ENCODE results near the gene GNG13.

The GNG13 gene

GRCh38 chr16:766008-766819, 34.3 kb downstream of the GNG13 start:
- Histone ChIP-seq H3K27me3 (ENCODE audit: insufficient read depth, low read depth) (peaks cover 69% of the 10 kb centered on the region), H2AFZ (ENCODE audit: low read depth) (no peak overlapping the region), H3K4me3 (IDR thresholded peaks at IDR 0.05; ENCODE audit: insufficient read depth, low read depth, low read length) (no peak overlapping the region), H3K4me1 (ENCODE audit: low read depth, poor library complexity, severe bottlenecking) (no peaks in the 10 kb centered on the region), H3K4me2 (no peak overlapping the region), H3K79me2 (ENCODE audit: insufficient read depth, low read depth) (no peaks in the 10 kb centered on the region), H3K27ac (no peak overlapping the region), H4K20me1 (ENCODE audit: insufficient read depth) (no peaks in the 10 kb centered on the region), H3K9ac (no peak overlapping the region), H3K36me3 (ENCODE audit: insufficient read depth) (no peaks in the 10 kb centered on the region)
- TF ChIP-seq, protein P1, sequence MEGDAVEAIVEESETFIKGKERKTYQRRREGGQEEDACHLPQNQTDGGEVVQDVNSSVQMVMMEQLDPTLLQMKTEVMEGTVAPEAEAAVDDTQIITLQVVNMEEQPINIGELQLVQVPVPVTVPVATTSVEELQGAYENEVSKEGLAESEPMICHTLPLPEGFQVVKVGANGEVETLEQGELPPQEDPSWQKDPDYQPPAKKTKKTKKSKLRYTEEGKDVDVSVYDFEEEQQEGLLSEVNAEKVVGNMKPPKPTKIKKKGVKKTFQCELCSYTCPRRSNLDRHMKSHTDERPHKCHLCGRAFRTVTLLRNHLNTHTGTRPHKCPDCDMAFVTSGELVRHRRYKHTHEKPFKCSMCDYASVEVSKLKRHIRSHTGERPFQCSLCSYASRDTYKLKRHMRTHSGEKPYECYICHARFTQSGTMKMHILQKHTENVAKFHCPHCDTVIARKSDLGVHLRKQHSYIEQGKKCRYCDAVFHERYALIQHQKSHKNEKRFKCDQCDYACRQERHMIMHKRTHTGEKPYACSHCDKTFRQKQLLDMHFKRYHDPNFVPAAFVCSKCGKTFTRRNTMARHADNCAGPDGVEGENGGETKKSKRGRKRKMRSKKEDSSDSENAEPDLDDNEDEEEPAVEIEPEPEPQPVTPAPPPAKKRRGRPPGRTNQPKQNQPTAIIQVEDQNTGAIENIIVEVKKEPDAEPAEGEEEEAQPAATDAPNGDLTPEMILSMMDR (conservative IDR thresholded peaks at IDR 0.05; ENCODE audit: low read depth, low read length), result no peak

DNA sequence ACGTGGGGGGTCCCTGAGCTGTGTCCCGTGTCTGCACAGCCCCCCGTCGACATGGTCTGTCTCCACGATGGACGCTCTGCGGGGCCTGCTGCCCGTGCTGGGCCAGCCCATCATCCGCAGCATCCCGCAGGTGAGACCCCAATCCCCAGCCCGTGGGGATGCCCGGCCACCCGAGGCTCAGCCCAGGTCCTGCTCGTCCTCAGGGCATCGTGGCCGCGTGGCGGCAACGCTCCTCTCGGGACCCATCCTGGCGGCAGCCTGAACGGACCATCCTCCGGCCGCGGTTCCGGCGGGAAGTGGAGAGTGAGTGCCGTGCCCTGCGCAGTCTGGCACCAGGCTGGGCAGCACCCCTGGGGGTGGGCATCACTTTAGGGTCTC, 35.1 kb downstream of the GNG13 start:
- Histone ChIP-seq H4K20me1 (ENCODE audit: insufficient read depth) (no peaks in the 10 kb centered on the region), H2AFZ (ENCODE audit: low read depth) (no peak overlapping the region), H3K36me3 (ENCODE audit: insufficient read depth) (no peaks in the 10 kb centered on the region), H3K79me2 (ENCODE audit: insufficient read depth, low read depth) (no peaks in the 10 kb centered on the region), H3K4me2 (no peak overlapping the region), H3K27me3 (ENCODE audit: insufficient read depth, low read depth) (peaks cover 71% of the 10 kb centered on the region), H3K9ac (no peak overlapping the region), H3K4me1 (ENCODE audit: low read depth, poor library complexity, severe bottlenecking) (no peaks in the 10 kb centered on the region), H3K27ac (no peak overlapping the region), H3K4me3 (IDR thresholded peaks at IDR 0.05; ENCODE audit: insufficient read depth, low read depth, low read length) (no peak overlapping the region)
- TF ChIP-seq, protein P1 (conservative IDR thresholded peaks at IDR 0.05; ENCODE audit: low read depth, low read length), result no peak

- Histone ChIP-seq H3K36me3 (ENCODE audit: insufficient read depth) (no peaks in the 10 kb centered on the region), H4K20me1 (ENCODE audit: insufficient read depth) (no peaks in the 10 kb centered on the region), H3K79me2 (ENCODE audit: insufficient read depth, low read depth) (no peaks in the 10 kb centered on the region), H3K4me2 (no peak overlapping the region), H3K27me3 (ENCODE audit: insufficient read depth, low read depth) (peaks cover 73% of the 10 kb centered on the region), H3K4me1 (ENCODE audit: low read depth, poor library complexity, severe bottlenecking) (no peaks in the 10 kb centered on the region), H2AFZ (ENCODE audit: low read depth) (no peak overlapping the region), H3K27ac (no peak overlapping the region), H3K9ac (no peak overlapping the region), H3K4me3 (IDR thresholded peaks at IDR 0.05; ENCODE audit: insufficient read depth, low read depth, low read length) (no peak overlapping the region)
- TF ChIP-seq, protein P1 (conservative IDR thresholded peaks at IDR 0.05; ENCODE audit: low read depth, low read length), result no peak
These were observed 35.6 kb downstream of the GNG13 start for GRCh38 chr16:764848-765487.

DNA sequence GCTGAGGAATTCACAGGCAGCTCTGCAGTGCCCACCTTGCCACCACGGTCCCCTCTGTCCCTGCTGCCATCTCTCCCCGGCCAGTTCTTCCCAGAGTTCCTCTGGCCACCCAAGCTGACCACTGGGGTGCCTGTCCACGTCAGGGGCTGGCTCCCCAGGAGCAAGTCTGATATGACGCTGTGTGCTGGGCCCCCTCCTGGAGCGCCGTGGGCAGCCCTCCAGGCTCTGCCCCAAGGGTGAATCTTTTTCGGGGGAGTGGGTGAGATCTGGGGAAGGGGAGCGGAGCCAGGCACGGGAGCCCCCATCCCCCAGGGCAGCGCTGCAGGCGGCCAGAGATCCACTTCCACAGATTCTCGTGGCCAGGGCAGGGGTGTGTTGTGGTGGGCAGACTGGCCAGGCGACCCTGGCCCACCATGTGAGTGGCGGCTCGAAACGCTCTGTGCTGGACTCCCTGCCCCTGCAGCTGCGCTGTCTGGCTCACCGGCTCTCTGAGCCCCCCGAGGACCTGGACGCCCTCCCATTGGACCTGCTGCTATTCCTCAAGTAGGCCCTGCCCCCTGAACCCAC, 36.3 kb downstream of the GNG13 start:
- H3K27me3 ChIP-seq (ENCODE audit: insufficient read depth, low read depth), result peaks cover 75% of the 10 kb centered on the region
- no peaks in the 10 kb centered on the region for H3K36me3 ChIP-seq (ENCODE audit: insufficient read depth)
- no peak overlapping the region for H2AFZ ChIP-seq (ENCODE audit: low read depth)
- no peak overlapping the region for H3K4me3 ChIP-seq (IDR thresholded peaks at IDR 0.05; ENCODE audit: insufficient read depth, low read depth, low read length)
- H4K20me1 ChIP-seq (ENCODE audit: insufficient read depth), result no peaks in the 10 kb centered on the region
- TF ChIP-seq, protein P1 (conservative IDR thresholded peaks at IDR 0.05; ENCODE audit: low read depth, low read length), result no peak
- no peak overlapping the region for H3K9ac ChIP-seq
- H3K4me2 ChIP-seq, result no peak overlapping the region
- no peak overlapping the region for H3K27ac ChIP-seq
- H3K4me1 ChIP-seq (ENCODE audit: low read depth, poor library complexity, severe bottlenecking), result no peaks in the 10 kb centered on the region
- no peaks in the 10 kb centered on the region for H3K79me2 ChIP-seq (ENCODE audit: insufficient read depth, low read depth)
